H9 (cell line): ENCODE measurements around the gene PDRG1. TPM values are rescaled to one million over a fixed set of nuclear protein-coding genes. Genes with fewer than 3 reads are reported as not detected.

Experiments used
- DNase-seq: peaks from one replicate; pipeline ENCODE4 v3.0.0-alpha.2; 2017
- H2AFZ ChIP-seq: one replicate; pipeline ENCODE4 v1.6.1; 2013; ENCODE audit warnings: mild to moderate bottlenecking, low read length, control low read depth, moderate library complexity
- H2AK5ac ChIP-seq: 2 replicates; pipeline ENCODE4 v1.6.1; 2013; ENCODE audit warnings: low read length, control low read depth, mixed read lengths; ENCODE audit not compliant: insufficient read length
- H2BK120ac ChIP-seq: one replicate; pipeline ENCODE4 v1.6.1; 2013; ENCODE audit warnings: low read depth, mild to moderate bottlenecking, low read length, control low read depth, inconsistent platforms; ENCODE audit not compliant: poor library complexity, severe bottlenecking
- H2BK12ac ChIP-seq: 2 replicates; pipeline ENCODE4 v1.6.1; 2013; ENCODE audit warnings: low read length, control low read depth, mixed read lengths, low read depth; ENCODE audit not compliant: insufficient read length
- H2BK15ac ChIP-seq: 2 replicates; pipeline ENCODE4 v1.6.1; 2013; ENCODE audit warnings: low read depth, low read length, control low read depth
- H2BK20ac ChIP-seq: one replicate; pipeline ENCODE4 v1.6.1; 2013; ENCODE audit warnings: low read depth, mild to moderate bottlenecking, low read length, control low read depth, inconsistent platforms; ENCODE audit not compliant: poor library complexity, severe bottlenecking
- H2BK5ac ChIP-seq: 2 replicates; pipeline ENCODE4 v1.6.1; 2013; ENCODE audit warnings: low read length, control low read depth, mixed read lengths; ENCODE audit not compliant: insufficient read length
- H3K14ac ChIP-seq: 2 replicates; pipeline ENCODE4 v1.6.1; 2013; ENCODE audit warnings: low read length, control low read depth; ENCODE audit not compliant: insufficient read depth
- H3K18ac ChIP-seq: 2 replicates; pipeline ENCODE4 v1.6.1; 2013; ENCODE audit warnings: low read depth, mild to moderate bottlenecking, mixed read lengths, low read length, control low read depth; ENCODE audit not compliant: insufficient read length
- H3K23ac ChIP-seq: 2 replicates; pipeline ENCODE4 v1.6.1; 2013; ENCODE audit warnings: low read length, control low read depth, mixed read lengths, low read depth; ENCODE audit not compliant: insufficient read length
- H3K23me2 ChIP-seq: 2 replicates; pipeline ENCODE4 v1.6.1; 2013; ENCODE audit warnings: low read depth, mild to moderate bottlenecking, mixed read lengths, low read length, control low read depth; ENCODE audit not compliant: insufficient read length, poor library complexity, severe bottlenecking
- H3K27ac ChIP-seq: 2 replicates; pipeline ENCODE4 v1.5.1; 2013; ENCODE audit warnings: low read length, control low read depth, mixed read lengths, low read depth; ENCODE audit not compliant: insufficient read length
- H3K27me3 ChIP-seq: 2 replicates; pipeline ENCODE4 v1.6.1; 2013; ENCODE audit warnings: low read length, control low read depth, inconsistent platforms; ENCODE audit not compliant: insufficient read depth
- H3K4ac ChIP-seq: 2 replicates; pipeline ENCODE4 v1.6.1; 2013; ENCODE audit warnings: low read depth, mild to moderate bottlenecking, control low read depth, inconsistent platforms, low read length, moderate library complexity
- H3K4me1 ChIP-seq: 2 replicates; pipeline ENCODE4 v1.6.1; 2013; ENCODE audit warnings: low read length, control low read depth, inconsistent platforms; ENCODE audit not compliant: insufficient read depth
- H3K4me2 ChIP-seq: 2 replicates; pipeline ENCODE4 v1.6.1; 2013; ENCODE audit warnings: low read length, control low read depth, mixed read lengths; ENCODE audit not compliant: insufficient read length, insufficient read depth
- H3K56ac ChIP-seq: 2 replicates; pipeline ENCODE4 v1.6.1; 2013; ENCODE audit warnings: low read depth, mild to moderate bottlenecking, mixed read lengths, low read length, control low read depth; ENCODE audit not compliant: insufficient read length
- H3K79me1 ChIP-seq: 2 replicates; pipeline ENCODE4 v1.6.1; 2013; ENCODE audit warnings: low read depth, mild to moderate bottlenecking, moderate library complexity, low read length, control low read depth, inconsistent platforms; ENCODE audit not compliant: insufficient read depth, poor library complexity, severe bottlenecking
- H3K79me2 ChIP-seq: 2 replicates; pipeline ENCODE4 v1.6.1; 2013; ENCODE audit warnings: low read length, control low read depth, inconsistent platforms; ENCODE audit not compliant: insufficient read depth
- H3K9ac ChIP-seq: 2 replicates; pipeline ENCODE4 v1.6.1; 2013; ENCODE audit warnings: low read length, control low read depth, mixed read lengths; ENCODE audit not compliant: insufficient read length; ENCODE audit errors: extremely low read depth
- H3K9me3 ChIP-seq: one replicate; pipeline ENCODE4 v1.6.1; 2013; ENCODE audit warnings: low read depth, low read length, inconsistent platforms; ENCODE audit not compliant: control insufficient read depth
- H3T11ph ChIP-seq: one replicate; pipeline ENCODE4 v1.6.1; 2013; ENCODE audit warnings: mild to moderate bottlenecking, low read length, control low read depth, inconsistent platforms
- H4K20me1 ChIP-seq: one replicate; pipeline ENCODE4 v1.6.1; 2013; ENCODE audit not compliant: control insufficient read depth, insufficient read length, insufficient read depth
- H4K5ac ChIP-seq: 2 replicates; pipeline ENCODE4 v1.6.1; 2013; ENCODE audit warnings: low read depth, mild to moderate bottlenecking, mixed read lengths, low read length, control low read depth; ENCODE audit not compliant: insufficient read length
- H4K8ac ChIP-seq: replicated peaks from 2 replicates; pipeline ENCODE4 v1.6.1; 2013; ENCODE audit warnings: low read length, control low read depth, mixed read lengths, low read depth; ENCODE audit not compliant: insufficient read length
- H4K91ac ChIP-seq: 2 replicates; pipeline ENCODE4 v1.6.1; 2013; ENCODE audit warnings: low read depth, mild to moderate bottlenecking, moderate library complexity, mixed read lengths, low read length, control low read depth; ENCODE audit not compliant: insufficient read length
- H3K27ac Mint-ChIP-seq, 3 experiments: 2 replicates in 2 of 3; 3 replicates in 1 of 3; pipeline ENCODE4 v1.8.0; 2020 to 2021; ENCODE audit warnings: mixed read lengths in 3 of 3, mild to moderate bottlenecking in 1 of 3, moderate library complexity in 1 of 3
- H3K27me3 Mint-ChIP-seq: 2 replicates; pipeline ENCODE4 v1.8.0; 2021; ENCODE audit warnings: low read depth, mild to moderate bottlenecking, moderate library complexity, mixed read lengths
- H3K36me3 Mint-ChIP-seq, 3 experiments: 2 replicates in 2 of 3; 3 replicates in 1 of 3; pipeline ENCODE4 v1.8.0; 2020 to 2021; ENCODE audit warnings: low read depth in 3 of 3, mixed read lengths in 3 of 3; ENCODE audit not compliant: insufficient read depth in 1 of 3
- H3K4me1 Mint-ChIP-seq, 2 experiments: 2 replicates each; pipeline ENCODE4 v1.8.0; 2020; ENCODE audit warnings: mixed read lengths in 2 of 2
- H3K4me3 Mint-ChIP-seq, 2 experiments: 2 replicates in 1 of 2; 3 replicates in 1 of 2; pipeline ENCODE4 v1.8.0; 2020 to 2021; ENCODE audit warnings: mild to moderate bottlenecking in 2 of 2, mixed read lengths in 2 of 2, moderate library complexity in 1 of 2
- H3K9me3 Mint-ChIP-seq, 2 experiments: 2 replicates in 1 of 2; 3 replicates in 1 of 2; pipeline ENCODE4 v1.8.0; 2020; ENCODE audit warnings: mild to moderate bottlenecking in 2 of 2, mixed read lengths in 2 of 2, moderate library complexity in 1 of 2
- WGBS: extraction: QIAGEN DNeasy Blood & Tissue Kit; methylation state at CpG from one replicate; pipeline ENCODE4 v1.1.7; 2013; ENCODE audit warnings: missing lambda C conversion rate, low lambda C conversion rate, mixed read lengths; ENCODE audit not compliant: insufficient read length; ENCODE audit errors: extremely low coverage; 5-methylcytosine and 5-hydroxymethylcytosine counted together
- total RNA-seq: library from RNA; stranded (reverse); gene quantifications from 2 replicates; pipeline ENCODE4 v1.2.1, GENCODE V29; 2021
- TF ChIP-seq, protein P1 (sequence below): fragments of 200-600 bp; sonication (generic); conservative IDR thresholded peaks from 3 replicates; pipeline ENCODE4 v1.8.0; 2021; ENCODE audit warnings: antibody characterized with exemption, mild to moderate bottlenecking

Gene PDRG1
- total RNA-seq, 1 experiment from 2014 or later, result 32.2 TPM

- H3K79me1 ChIP-seq, result no peaks in the 10 kb centered on the region
- H3K9me3 ChIP-seq, result no peaks in the 10 kb centered on the region
- H3K79me2 ChIP-seq, result no peaks in the 10 kb centered on the region
- H2BK12ac ChIP-seq, result no peak overlapping the region
- no CpG with 5 or more reads among the region's 5 CpGs for WGBS
- peaks cover 7% of the 10 kb centered on the region for H3K23me2 ChIP-seq
- peaks cover 81% of the 10 kb centered on the region for H3K27me3 Mint-ChIP-seq
- peaks cover 2% of the 10 kb centered on the region; the same call in 1 of the 2 replicates for H3K27me3 ChIP-seq
- no peaks in the 10 kb centered on the region for H3K4me1 ChIP-seq
- H2AFZ ChIP-seq, result peak overlapping the region; percentile 24
- peaks cover 14 to 20% of the 10 kb centered on the region in 2 experiments for H3K4me1 Mint-ChIP-seq
- H3K27ac Mint-ChIP-seq, result peak overlapping the region in 2 of 3 experiments; percentile 3 to 72; a peak in 3 of 7 replicates
- H2BK20ac ChIP-seq, result no peak overlapping the region
- peak overlapping the region; percentile 73 for H3K4me2 ChIP-seq
- H4K5ac ChIP-seq, result no peak overlapping the region
- no peak overlapping the region for H2AK5ac ChIP-seq
- no peak overlapping the region for H3K27ac ChIP-seq
- no peak overlapping the region for H2BK15ac ChIP-seq
- peak overlapping the region; percentile 11 for H3K9ac ChIP-seq
- H3K56ac ChIP-seq, result no peak overlapping the region
- no peaks in the 10 kb centered on the region; a peak in 1 of 5 replicates for H3K9me3 Mint-ChIP-seq
- H2BK5ac ChIP-seq, result no peak overlapping the region
- no peak overlapping the region for H3K14ac ChIP-seq
- H4K91ac ChIP-seq, result no peak overlapping the region
- no peak overlapping the region for H3K23ac ChIP-seq
- no peak overlapping the region for H3T11ph ChIP-seq
- DNase-seq, result no peak
- no peaks in the 10 kb centered on the region for H4K20me1 ChIP-seq
- H2BK120ac ChIP-seq, result no peak overlapping the region
- H4K8ac ChIP-seq, result no peak overlapping the region
- peak overlapping the region; percentile 85 to 91 for H3K4me3 Mint-ChIP-seq
- TF ChIP-seq, protein P1, sequence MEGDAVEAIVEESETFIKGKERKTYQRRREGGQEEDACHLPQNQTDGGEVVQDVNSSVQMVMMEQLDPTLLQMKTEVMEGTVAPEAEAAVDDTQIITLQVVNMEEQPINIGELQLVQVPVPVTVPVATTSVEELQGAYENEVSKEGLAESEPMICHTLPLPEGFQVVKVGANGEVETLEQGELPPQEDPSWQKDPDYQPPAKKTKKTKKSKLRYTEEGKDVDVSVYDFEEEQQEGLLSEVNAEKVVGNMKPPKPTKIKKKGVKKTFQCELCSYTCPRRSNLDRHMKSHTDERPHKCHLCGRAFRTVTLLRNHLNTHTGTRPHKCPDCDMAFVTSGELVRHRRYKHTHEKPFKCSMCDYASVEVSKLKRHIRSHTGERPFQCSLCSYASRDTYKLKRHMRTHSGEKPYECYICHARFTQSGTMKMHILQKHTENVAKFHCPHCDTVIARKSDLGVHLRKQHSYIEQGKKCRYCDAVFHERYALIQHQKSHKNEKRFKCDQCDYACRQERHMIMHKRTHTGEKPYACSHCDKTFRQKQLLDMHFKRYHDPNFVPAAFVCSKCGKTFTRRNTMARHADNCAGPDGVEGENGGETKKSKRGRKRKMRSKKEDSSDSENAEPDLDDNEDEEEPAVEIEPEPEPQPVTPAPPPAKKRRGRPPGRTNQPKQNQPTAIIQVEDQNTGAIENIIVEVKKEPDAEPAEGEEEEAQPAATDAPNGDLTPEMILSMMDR, result no peak
- H3K4ac ChIP-seq, result no peak overlapping the region
- H3K36me3 Mint-ChIP-seq, result no peaks in the 10 kb centered on the region
- H3K18ac ChIP-seq, result no peak overlapping the region
Observed at GRCh38 chr20:31966991-31967655, 15.3 kb upstream of the PDRG1 start.
